Hepatocyte (in vitro differentiated cells): Measurements from ENCODE around the gene NEFH. TPM values are rescaled to one million over a fixed set of nuclear protein-coding genes. Genes with fewer than 3 reads are reported as not detected.

Source experiments
- DNase-seq: peaks from one replicate; pipeline ENCODE4 v3.0.0-alpha.2; 2016; ENCODE audit warnings: low spot score
- H2AFZ ChIP-seq: fragments of 200-600 bp; sonication (generic); 2 replicates; pipeline ENCODE4 v1.6.0; 2016; ENCODE audit warnings: antibody characterized with exemption, mild to moderate bottlenecking
- H3K27ac ChIP-seq: fragments of 200-600 bp; sonication (generic); 2 replicates; pipeline ENCODE4 v1.5.1; 2016; ENCODE audit warnings: mild to moderate bottlenecking
- H3K27me3 ChIP-seq: fragments of 200-600 bp; sonication (generic); 2 replicates; pipeline ENCODE4 v1.6.1; 2016
- H3K36me3 ChIP-seq: fragments of 200-600 bp; sonication (generic); replicated peaks from 2 replicates; pipeline ENCODE4 v1.5.1; 2016; ENCODE audit warnings: low read depth; ENCODE audit not compliant: insufficient read depth
- H3K4me1 ChIP-seq: fragments of 200-600 bp; sonication (generic); 2 replicates; pipeline ENCODE4 v1.5.1; 2016; ENCODE audit warnings: mild to moderate bottlenecking, moderate library complexity; ENCODE audit not compliant: insufficient read depth
- H3K4me2 ChIP-seq: fragments of 200-600 bp; sonication (generic); 2 replicates; pipeline ENCODE4 v1.6.0; 2016
- H3K4me3 ChIP-seq: fragments of 200-600 bp; sonication (generic); 2 replicates; pipeline ENCODE4 v1.5.1; 2016; ENCODE audit warnings: mild to moderate bottlenecking
- H3K79me2 ChIP-seq: fragments of 200-600 bp; sonication (generic); 2 replicates; pipeline ENCODE4 v1.6.0; 2017; ENCODE audit warnings: mild to moderate bottlenecking
- H3K9me2 ChIP-seq: fragments of 200-600 bp; sonication (generic); replicated peaks from 2 replicates; pipeline ENCODE4 v1.6.0; 2017; ENCODE audit warnings: mild to moderate bottlenecking; ENCODE audit not compliant: insufficient read depth
- H3K9me3 ChIP-seq: fragments of 200-600 bp; sonication (generic); 2 replicates; pipeline ENCODE4 v1.5.1; 2016; ENCODE audit warnings: low read depth, mild to moderate bottlenecking
- H4K20me1 ChIP-seq: fragments of 200-600 bp; sonication (generic); 2 replicates; pipeline ENCODE4 v1.6.0; 2016; ENCODE audit warnings: mild to moderate bottlenecking; ENCODE audit not compliant: insufficient read depth, poor library complexity, severe bottlenecking
- EZH2 ChIP-seq: fragments of 200-600 bp; sonication (generic); IDR thresholded peaks from 2 replicates; pipeline ENCODE4 v1.6.1; 2016; ENCODE audit warnings: antibody characterized with exemption, mild to moderate bottlenecking, borderline replicate concordance
- EZH2phosphoT487 ChIP-seq: fragments of 200-600 bp; sonication (generic); IDR thresholded peaks from one replicate; pipeline ENCODE4 v1.6.1; 2018; ENCODE audit warnings: antibody characterized with exemption, mild to moderate bottlenecking, low read depth, moderate library complexity; ENCODE audit not compliant: unreplicated experiment, severe bottlenecking
- WGBS: methylation state at CpG from one replicate; pipeline ENCODE4 v1.1.6; 2016; ENCODE audit warnings: low lambda C conversion rate; ENCODE audit errors: missing lambda C conversion rate; 5-methylcytosine and 5-hydroxymethylcytosine counted together
- polyA plus RNA-seq: library from polyadenylated mRNA; unstranded; fragments of >200 nt; fragmentation: Nextera tagmentation; extraction: Ambion mirVana; gene quantifications from 2 replicates; pipeline ENCODE4 v1.2.1, GENCODE V29; 2016
- total RNA-seq: library from RNA; depleted of rRNA; stranded (reverse); fragments of >200 nt; gene quantifications from 2 replicates; pipeline ENCODE4 v1.2.3, GENCODE V29; 2014
- TF ChIP-seq, protein P1 (sequence below): fragments of 200-600 bp; sonication (generic); IDR thresholded peaks from 2 replicates; pipeline ENCODE4 v1.5.1; 2016; ENCODE audit warnings: antibody characterized with exemption, mild to moderate bottlenecking; ENCODE audit not compliant: poor library complexity

NEFH gene
- total and polyA plus RNA-seq, 2 experiments from 2014 or later: 0.03 to 0.98 TPM

GRCh38 chr22:29520851-29521250 lies 40.8 kb downstream of the NEFH start:
- H3K4me3 ChIP-seq: no peak overlapping the region
- H3K79me2 ChIP-seq: no peaks in the 10 kb centered on the region
- no peaks in the 10 kb centered on the region for H4K20me1 ChIP-seq
- H3K9me3 ChIP-seq: no peaks in the 10 kb centered on the region
- no peaks in the 10 kb centered on the region for H3K9me2 ChIP-seq
- WGBS: 84% methylated on average over 4 of the region's 4 CpGs
- TF ChIP-seq EZH2 (no peak), EZH2phosphoT487 (no peak)
- TF ChIP-seq, protein P1, sequence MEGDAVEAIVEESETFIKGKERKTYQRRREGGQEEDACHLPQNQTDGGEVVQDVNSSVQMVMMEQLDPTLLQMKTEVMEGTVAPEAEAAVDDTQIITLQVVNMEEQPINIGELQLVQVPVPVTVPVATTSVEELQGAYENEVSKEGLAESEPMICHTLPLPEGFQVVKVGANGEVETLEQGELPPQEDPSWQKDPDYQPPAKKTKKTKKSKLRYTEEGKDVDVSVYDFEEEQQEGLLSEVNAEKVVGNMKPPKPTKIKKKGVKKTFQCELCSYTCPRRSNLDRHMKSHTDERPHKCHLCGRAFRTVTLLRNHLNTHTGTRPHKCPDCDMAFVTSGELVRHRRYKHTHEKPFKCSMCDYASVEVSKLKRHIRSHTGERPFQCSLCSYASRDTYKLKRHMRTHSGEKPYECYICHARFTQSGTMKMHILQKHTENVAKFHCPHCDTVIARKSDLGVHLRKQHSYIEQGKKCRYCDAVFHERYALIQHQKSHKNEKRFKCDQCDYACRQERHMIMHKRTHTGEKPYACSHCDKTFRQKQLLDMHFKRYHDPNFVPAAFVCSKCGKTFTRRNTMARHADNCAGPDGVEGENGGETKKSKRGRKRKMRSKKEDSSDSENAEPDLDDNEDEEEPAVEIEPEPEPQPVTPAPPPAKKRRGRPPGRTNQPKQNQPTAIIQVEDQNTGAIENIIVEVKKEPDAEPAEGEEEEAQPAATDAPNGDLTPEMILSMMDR: no peak
- H2AFZ ChIP-seq: no peak overlapping the region
- H3K4me2 ChIP-seq: no peak overlapping the region
- no peaks in the 10 kb centered on the region for H3K4me1 ChIP-seq
- no peaks in the 10 kb centered on the region for H3K27me3 ChIP-seq
- no peak for DNase-seq
- no peaks in the 10 kb centered on the region for H3K36me3 ChIP-seq
- no peak overlapping the region for H3K27ac ChIP-seq

DNA sequence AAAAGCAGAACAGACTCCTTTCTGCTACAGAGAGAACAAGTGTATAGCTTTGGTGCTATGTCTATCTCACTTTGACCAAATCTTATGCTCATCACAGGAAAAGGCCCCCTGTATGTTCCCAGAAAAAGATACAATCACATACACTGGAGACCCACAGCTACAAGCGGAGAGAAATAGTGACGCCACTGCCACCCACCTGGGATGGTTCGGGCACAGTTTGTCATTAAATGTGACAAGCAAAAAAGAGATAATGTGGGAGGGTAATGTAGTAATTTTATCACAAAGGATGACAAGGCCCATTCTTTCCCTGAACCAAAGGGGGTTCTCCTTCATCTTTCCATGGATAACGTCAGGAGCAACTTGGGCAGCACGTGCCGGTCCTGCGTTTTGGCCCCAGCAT lies 41.5 kb downstream of the NEFH start:
- no peak overlapping the region for H3K4me2 ChIP-seq
- H3K4me1 ChIP-seq: no peaks in the 10 kb centered on the region
- no peak for DNase-seq
- no peaks in the 10 kb centered on the region for H3K36me3 ChIP-seq
- no peaks in the 10 kb centered on the region for H4K20me1 ChIP-seq
- TF ChIP-seq EZH2phosphoT487: no peak
- TF ChIP-seq, protein P1: no peak
- no peak for TF ChIP-seq EZH2
- 98% methylated on average over 7 of the region's 7 CpGs for WGBS
- H3K27ac ChIP-seq: no peak overlapping the region
- no peaks in the 10 kb centered on the region for H3K79me2 ChIP-seq
- no peaks in the 10 kb centered on the region for H3K27me3 ChIP-seq
- H3K4me3 ChIP-seq: no peak overlapping the region
- no peak overlapping the region for H2AFZ ChIP-seq
- no peaks in the 10 kb centered on the region for H3K9me2 ChIP-seq
- no peaks in the 10 kb centered on the region for H3K9me3 ChIP-seq

GRCh38 chr22:29523761-29524160 lies 43.7 kb downstream of the NEFH start:
- Histone ChIP-seq H3K36me3 (no peaks in the 10 kb centered on the region), H3K4me2 (no peak overlapping the region), H3K4me3 (no peak overlapping the region), H2AFZ (no peak overlapping the region), H3K27me3 (no peaks in the 10 kb centered on the region), H3K4me1 (no peaks in the 10 kb centered on the region), H3K9me2 (no peaks in the 10 kb centered on the region), H4K20me1 (no peaks in the 10 kb centered on the region), H3K79me2 (no peaks in the 10 kb centered on the region), H3K27ac (no peak overlapping the region), H3K9me3 (no peaks in the 10 kb centered on the region)
- TF ChIP-seq EZH2: no peak
- TF ChIP-seq, protein P1: no peak
- no peak for TF ChIP-seq EZH2phosphoT487
- 94% methylated on average over 2 of the region's 2 CpGs for WGBS
- DNase-seq: no peak
